TTC549 (cell line): ENCODE results near the gene SP100.
"Not testable (repeated sequence)": the region's sequence is repeated elsewhere in the genome, so short reads cannot be mapped to it uniquely, and the experiment has no call there.

Source experiments
- FAIRE-seq: peaks from 2 replicates; lab custom pipeline; 2012; peaks lifted over from hg19 to GRCh38; lab: Jason Lieb, UNC

The SP100 gene

DNA sequence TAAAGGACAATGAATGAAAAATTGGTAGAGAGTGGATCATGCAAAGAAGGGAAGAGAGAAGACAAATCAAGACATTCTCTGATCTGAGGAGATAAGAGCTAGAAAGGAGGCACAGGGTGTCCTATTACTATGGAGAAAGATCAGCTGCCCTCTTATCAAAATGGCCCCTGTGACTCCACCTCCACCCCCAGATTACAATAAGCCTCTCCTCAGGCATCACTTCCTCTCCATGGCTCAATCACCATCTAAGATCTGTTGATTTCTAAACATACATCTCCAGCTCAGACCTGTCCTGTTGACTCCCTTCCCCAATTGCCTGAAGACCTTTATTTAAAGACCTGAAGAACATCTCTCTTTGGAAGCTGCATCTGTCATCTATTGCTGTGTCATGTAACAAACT lies 43.2 kb downstream of the SP100 start:
- FAIRE-seq: no peak

DNA sequence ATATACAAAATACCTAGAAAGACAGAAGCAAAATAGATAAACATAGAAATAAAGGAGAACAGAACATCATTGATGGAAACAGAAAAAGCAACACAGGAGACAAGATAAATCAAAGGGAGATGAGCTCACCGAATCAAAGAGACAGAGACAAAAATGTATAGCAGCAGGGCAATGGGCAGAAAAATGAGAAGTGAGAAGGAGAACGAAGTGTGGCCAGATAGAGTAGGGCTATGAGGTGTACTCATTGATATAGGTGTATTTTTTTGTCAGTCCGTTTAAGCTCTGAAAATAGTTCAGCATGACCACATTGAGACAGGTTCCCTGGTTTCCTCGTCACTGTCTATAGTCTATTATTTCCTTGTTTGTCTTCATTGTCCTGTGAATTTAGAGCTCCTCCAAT lies 55.1 kb downstream of the SP100 start:
- no peak for FAIRE-seq

DNA sequence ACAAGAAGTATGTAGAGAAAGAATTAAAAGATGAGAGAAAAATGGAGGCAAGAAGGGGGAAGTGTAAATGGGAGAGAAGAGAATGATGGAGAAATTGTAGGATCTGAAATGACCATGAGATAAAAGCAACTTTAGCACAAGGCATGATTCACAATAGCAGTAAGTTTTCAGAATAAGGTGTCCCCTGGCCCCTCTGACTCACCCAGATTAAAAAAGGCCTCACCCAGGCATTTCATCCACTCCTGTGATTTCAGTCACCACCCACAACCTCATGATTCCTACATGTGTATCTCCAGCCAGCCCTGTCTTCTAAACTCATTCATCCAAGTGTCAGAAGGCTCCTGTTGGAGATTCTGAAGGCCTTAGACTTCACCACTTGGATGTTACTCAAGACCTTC lies 56.6 kb downstream of the SP100 start:
- FAIRE-seq: no peak

DNA sequence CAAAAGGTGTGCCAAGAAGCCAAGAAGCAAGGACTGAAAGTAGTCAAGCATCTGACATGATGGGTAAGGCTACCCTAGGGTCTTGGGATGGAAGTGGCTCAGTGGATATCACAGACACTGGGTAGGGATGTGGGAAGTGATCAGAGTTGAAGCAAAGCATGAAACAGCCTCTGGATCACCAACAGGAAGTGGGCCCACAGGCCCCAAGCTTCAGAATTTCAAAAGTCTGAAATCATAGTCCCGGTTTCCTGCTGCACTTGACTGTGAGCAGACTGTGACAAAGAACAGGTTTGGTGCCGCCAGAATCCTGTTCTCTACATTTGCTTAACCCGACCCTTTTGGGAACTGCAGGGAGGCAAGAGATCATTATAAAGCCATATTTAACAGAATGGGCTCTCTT lies 57.4 kb downstream of the SP100 start:
- FAIRE-seq: no peak

DNA sequence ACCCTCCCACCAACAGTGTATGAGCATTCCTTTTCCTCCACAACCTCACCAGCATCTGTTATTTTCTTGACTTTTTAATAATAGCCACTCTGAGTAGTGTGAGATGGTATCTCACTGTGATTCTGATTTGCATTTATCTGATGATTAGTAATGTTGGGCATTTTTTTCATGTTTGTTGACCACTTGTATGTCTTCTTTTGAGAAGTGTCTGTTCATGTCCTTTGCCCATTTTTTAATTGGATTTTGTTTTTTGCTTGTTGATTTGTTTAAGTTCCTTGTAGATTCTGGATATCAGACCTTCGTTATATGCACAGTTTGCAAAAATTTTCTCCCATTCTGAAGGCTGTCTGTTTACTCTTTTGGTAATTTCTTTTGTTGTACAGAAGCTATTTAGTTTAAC lies 59.1 kb downstream of the SP100 start:
- FAIRE-seq: no peak

DNA sequence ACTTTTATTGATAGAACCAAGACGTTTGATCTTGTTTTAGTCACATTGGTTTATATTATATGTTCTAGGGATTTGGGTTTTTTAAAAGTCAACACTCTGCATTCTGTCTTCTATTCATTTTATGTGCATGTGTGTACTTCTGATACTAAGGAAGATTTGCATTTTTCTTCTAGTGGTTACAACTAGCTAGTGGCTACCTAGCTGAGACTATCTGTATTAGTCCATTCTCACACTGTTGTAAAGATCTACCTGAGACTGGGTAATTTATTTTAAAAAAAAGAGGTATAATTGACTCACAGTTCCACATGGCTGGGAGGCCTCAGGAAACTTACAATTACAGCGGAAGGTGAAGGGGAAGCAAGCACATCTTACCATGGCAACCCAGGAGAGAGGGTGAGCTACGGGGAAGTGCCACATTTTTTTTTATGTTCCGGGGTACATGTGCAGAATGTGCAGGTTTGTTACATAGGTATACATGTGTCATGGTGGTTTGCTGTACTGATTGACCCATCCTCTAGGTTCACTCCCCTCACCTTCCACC lies 69.9 kb downstream of the SP100 start:
- no peak for FAIRE-seq

DNA sequence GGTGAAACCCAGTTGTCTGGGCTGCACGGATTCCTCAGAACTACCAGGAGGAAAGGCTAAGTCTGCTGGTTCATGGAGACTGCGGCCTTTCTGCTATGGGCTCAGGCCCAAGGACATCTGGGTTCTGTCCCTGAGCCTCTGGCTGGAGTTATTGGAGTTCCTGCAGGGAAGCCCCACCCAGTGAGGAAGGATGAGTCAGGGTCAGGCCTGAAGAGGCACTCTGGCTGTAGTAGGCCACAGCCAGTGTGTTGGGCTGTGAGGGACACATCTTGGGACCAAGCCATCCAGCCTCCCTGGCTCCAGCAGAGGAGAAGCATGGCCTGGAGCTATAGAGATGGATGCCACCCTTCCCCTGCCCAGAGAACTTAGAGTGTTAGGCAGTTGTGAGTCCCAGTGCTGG lies 75.2 kb downstream of the SP100 start:
- not testable (repeated sequence) for FAIRE-seq

DNA sequence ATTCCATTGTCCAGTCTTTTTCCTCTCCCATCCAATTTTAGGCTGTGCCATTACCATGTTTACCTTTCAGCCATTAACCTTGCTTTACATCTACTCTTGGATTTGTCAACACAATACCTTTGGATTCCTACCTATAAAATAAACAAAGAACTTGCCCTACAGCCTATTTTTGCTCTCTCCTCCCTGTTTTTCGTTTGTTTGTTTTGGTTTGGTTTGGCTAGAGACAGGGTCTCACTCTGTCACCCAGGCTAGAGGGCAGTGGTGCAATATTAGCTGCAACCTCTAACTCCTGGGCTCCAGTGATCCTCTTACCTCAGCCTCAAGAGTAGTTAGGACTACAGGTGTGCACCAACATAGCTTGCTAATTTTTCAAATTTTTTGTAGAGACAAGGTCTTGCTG lies 76.1 kb downstream of the SP100 start:
- no peak for FAIRE-seq

DNA sequence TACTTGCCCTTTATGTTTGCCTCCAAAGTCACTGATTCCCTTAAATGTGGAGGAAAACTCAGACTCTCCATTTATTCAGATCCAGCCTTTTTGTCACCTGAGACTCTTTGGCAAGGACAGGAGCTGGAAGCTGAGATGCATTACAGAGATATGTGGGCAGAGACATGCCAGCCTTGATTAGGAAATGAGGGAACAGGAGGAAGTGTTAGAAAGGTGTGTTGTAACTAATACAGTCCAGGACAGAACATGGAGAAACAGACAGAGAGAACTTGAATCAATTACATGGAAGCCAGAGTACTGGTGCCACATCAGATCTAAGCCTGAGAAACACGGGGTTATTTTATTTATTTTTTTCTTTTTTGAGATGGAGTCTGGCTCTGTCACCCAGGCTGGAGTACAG lies 79.0 kb downstream of the SP100 start:
- no peak for FAIRE-seq

DNA sequence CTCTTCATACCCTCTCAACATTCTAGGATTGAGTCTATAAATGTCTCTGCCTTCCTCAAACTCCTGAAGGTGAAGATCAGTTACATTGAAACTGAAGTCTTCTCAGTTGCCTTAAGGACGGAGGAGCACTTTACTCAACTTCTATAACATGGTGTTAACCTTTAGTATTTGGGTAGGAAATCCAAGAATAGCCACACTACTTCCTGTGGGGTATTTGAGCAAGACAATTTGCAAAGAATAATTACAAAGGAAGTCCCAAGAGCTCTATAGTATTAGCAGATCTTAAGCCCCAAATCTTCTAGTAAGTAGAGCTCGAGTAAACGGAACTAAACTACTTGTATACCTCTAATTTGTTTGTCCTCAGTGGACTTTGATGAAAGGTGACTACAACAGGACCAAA lies 80.9 kb downstream of the SP100 start:
- no peak for FAIRE-seq

DNA sequence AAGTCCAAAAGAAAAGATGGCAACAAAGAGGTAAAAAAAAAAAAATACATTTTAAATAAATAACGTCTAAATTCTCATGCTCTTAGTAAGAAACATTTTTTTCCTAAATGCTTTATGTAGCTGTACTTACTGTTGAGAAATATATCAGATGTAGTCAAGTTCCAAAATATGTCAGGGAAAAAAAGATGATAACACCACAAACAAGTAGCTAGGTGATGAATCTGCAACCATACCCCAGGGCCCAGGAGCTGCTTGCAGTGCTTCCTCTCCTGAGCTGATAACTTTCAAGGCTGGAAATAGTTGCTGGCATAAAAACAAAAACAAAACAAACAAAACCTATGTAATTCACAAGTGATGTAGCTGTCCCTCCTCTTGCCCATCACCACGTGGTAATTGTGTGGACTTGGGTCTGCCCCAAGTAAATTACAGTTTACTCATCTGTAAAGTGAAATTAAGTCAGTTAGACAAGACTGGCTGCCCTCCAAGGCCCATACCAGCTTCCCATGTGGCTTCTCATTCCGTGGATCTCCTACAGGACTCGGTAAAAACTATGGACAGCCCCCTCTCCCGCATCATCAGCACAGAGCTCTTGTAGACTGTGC lies 82.6 kb downstream of the SP100 start:
- FAIRE-seq: no peak

DNA sequence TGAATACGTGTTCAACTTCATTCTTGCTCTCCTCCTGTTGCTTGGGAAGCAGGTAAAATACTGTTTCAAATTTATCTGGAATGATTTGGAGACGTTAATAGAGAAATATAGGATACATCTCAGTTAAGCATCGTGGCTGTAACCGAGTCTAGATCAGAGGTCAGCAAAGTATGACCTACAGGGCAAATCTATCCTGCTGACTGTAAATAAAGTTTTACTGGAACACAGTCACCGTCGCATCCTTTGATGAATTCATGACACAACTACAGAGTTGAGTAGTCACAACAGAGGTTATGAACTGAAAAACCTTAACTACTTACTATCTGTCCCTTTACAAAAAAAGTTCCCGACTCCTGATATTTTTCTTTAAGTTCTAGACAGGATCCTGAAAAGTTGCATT lies 86.6 kb downstream of the SP100 start:
- no peak for FAIRE-seq

DNA sequence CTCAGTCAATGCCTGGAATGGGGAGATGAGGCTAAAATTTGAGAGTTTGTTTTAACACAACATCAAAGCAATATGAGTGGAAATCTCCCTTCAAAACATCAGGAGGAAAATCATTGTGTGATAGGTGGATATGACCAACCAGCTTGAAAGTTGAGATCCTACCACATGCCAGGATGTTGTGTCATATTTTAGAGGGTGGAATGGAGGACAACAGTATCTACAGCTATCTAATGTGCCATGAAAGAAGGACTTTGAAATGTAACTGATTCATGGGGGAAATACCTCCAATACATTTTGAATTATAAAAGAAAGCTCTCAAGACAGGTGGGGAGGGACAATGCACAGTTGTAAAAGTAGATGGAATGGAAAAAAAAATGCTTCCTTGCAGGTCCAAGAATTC lies 87.8 kb downstream of the SP100 start:
- no peak for FAIRE-seq

DNA sequence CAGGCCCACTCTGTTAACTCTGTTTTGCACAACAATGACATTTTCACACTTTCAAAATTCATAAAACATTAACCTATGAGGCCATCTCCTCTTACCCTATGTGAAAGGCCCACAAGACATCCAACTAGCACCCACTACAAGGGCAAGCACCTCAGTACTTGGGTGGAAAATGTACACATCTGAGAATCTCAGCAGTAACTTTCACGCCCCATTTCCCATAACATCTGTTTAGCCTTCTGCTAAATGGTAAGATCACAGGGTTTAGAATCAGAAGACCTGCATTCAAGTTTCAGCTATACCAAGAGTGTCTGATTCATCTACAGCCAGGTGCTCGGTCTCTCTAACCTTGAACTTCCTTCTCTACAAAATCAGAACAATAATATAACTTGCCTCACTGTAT lies 89.2 kb downstream of the SP100 start:
- no peak for FAIRE-seq

DNA sequence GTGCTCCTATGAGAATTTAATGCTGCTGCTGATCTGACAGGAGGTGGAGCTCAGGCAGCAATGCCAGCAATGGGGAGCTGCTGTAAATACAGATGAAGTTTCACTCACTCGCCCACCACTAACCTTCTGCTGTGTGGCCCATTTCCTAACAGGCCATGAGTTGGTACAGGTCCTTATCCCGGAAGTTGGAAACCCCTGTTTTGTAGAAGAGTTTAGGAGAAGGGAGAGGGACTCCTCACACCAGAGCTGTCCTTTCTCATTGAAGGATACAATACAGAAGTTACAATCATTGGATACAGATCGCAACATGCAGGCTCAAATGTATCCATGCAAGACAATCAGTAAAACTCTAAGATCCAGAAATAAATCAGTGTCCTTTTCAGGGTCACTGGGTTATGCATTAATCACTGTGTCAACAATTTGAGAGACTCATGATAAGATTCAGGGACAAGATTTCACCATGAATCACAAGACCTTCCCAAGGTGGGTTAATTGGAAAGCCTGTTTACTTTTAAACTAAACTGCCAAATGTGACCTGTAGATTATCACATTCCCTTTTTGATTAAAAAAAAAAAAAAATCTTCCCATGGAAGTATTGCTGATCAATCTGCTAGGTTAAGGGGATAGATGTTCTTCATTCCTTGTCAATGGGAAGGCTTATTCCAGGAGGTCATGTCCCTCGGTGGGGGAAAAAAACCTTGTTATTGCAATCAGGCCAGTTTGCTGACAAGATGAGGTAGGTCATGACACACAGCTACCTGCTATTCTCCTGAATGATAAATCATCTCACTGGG lies 97.2 kb downstream of the SP100 start:
- no peak for FAIRE-seq

DNA sequence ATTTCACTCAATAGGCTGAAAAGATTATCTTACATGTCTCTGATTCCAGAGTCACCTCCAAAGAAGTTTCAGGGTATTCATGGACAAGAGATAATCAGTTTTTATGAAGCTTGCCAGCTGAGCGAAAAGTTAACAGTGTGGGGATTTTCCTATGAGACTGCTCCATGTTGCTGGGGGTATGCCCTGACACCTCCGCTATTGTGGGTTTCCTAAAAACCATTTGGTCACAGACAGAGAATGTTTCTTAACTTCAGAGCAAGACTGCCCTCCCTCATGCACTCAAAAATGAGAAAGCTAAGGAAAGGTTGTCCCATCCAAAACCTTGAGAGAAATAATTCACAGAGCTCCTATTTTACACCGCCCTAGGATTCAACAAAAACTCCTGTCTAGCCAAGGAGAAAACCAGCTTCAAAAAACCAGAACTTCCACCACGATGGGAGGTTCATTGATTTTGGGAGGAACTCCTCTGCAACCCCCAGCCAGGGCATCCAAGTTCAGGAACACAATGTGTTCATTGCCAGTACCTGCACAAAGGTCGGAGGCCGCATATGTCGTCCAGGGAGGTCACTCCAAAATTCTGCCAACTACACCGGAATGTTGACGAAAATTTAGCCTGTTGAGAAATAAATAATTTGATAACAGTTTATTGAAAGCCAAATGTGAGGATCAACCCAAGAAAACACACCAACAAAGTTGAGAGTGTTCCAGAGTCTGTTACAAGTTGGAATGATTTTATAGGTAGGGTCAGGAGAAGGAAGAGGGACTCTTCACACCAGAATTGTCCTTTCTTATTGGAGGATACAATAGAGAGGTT lies 104.3 kb downstream of the SP100 start:
- no peak for FAIRE-seq

DNA sequence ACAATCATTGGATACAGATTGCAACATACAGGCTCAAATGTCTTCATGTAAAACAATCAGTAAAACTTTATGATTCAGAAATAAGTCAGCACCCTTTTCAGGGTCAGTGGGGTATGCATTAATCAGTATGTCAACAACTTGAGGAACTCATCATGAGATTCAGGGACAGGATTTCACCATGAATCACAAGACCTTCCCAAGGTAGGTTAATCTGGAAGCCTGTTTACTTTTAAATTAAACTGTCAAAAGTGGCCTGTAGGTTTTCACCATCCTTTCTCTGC lies 104.8 kb downstream of the SP100 start:
- FAIRE-seq: no peak

DNA sequence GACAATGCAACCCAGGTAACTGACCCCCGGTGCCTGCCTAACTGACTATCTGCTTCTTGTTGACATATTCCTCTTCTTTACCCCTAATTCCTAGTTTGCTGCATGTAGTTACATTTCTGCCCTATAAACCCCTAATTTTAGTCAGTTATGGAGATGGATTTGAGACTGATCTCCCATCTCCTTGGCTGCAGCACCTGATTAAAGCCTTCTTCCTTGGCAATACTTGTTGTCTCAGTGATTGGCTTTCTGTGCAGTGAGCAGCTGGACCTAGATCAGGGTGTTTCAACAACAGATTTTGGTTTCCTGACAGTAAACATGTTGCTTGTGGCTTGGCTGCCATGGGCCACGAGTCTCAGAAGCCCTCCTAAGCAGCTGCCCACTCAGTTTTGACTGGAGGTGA lies 105.4 kb downstream of the SP100 start:
- FAIRE-seq: no peak

DNA sequence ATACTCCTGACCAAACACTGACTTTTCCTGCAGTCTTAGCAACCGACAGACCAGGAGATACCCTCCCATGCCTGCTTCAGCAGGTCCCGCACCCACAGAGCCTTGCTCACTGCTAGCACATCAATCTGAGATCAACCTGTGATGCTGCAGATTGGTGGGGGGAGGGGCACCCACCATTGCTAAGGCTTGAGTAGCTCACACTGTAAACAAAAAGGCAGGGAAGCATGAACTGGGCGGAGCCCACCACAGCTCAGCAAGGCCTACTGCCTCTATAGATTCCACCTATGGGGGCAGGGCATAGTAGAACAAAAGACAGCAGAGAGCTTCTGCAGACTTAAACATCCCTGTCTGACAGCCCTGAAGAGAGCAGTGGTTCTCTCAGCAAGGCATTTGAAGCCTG lies 109.7 kb downstream of the SP100 start:
- no peak for FAIRE-seq

DNA sequence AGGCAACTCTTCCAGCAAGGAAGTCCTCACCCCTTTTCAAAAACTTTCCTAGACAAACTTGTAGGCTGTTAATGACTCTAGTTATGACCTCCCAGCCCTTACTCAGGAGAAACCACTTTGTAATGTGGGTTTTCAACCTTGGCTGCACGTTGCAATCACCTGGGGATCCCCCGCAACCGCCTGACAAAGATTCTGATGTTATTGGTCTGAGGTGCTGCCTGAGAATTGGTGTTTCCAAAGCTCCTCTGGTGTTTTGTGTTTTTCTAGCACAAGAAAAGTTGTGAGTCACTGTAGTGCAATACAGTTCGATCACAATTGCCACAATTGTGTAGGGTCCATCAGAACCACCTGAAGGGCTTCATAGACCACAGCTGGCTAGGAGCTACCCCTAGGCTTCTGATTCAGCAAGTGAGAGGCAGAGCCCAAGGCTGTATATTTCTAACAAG lies 121.6 kb downstream of the SP100 start:
- no peak for FAIRE-seq

DNA sequence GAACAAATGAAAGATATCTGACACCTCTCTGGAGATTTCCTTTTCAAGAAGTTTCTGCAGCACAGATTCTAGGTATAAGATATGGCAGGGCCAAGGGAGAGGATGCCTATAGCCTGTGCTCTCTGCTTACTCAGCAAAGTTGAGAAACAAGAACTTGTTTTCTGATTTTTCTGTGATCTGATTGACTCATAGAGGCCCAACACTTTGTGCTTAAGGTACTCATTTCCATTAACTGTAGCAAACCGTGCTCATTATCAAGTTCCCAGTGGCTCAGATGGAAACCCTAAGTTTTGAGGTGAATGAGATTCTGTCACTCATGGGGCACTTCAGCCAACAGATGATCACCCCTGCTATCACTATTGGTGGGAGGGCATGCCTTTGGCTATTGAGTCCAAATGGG lies 124.3 kb downstream of the SP100 start:
- FAIRE-seq: no peak

DNA sequence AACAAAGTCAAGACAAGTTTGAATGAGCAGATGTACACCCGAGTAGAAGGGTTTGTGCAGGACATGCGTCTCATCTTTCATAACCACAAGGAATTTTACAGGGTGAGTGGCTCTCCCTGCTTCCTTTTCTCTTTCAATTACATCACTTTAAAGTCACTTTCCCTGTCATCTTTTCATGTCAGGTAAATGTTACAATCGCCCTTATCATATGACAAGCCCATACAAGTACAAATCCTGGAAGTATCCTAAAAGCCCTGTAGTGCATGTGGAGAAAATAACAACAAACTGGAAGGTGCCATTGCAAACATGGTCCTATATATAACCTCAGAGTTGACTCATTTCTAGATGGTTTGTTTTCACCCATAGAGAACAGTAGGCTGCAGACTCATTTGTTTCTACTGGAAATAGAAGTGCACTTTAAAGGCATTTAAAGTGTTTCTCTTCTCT lies 126.0 kb downstream of the SP100 start:
- no peak for FAIRE-seq

DNA sequence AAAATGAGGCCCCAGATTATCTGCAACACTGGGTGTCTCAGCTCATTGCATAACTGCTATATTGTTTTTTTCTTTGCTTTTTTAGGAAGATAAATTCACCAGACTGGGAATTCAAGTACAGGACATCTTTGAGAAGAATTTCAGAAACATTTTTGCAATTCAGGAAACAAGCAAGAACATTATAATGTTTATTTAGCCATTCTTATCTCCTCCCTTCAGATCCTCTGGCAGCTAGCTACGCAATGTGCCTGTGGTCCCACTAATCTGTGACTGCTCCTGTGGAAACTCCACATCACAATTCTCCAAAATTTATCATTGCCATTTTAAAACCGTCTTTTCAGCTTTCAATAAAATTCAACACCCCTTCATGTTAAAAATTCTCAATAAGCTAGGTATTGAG lies 126.8 kb downstream of the SP100 start:
- no peak for FAIRE-seq
